Fibroblast of lung (primary cell): ENCODE measurements around the gene MYH9. TPM values are rescaled to one million over a fixed set of nuclear protein-coding genes. Genes with fewer than 3 reads are reported as not detected.

Source experiments
- DNase-seq, 2 donors: peaks; one replicate each; pipeline versions ENCODE4 v3.0.0 to v3.0.0-alpha.2; 2010; ENCODE audit warnings: low read depth in 2 of 2
- H2AFZ ChIP-seq: 2 replicates; pipeline ENCODE4 v1.5.1; 2012; ENCODE audit warnings: low read length, control low read depth, inconsistent platforms
- H3K27ac ChIP-seq: 2 replicates; pipeline ENCODE4 v1.5.1; 2011; ENCODE audit warnings: low read length, control low read depth; ENCODE audit not compliant: insufficient read depth
- H3K27me3 ChIP-seq: 2 replicates; pipeline ENCODE4 v1.5.1; 2011; ENCODE audit warnings: mild to moderate bottlenecking, low read length; ENCODE audit not compliant: control insufficient read depth, insufficient read depth
- H3K36me3 ChIP-seq: 2 replicates; pipeline ENCODE4 v1.5.1; 2011; ENCODE audit warnings: low read length; ENCODE audit not compliant: control insufficient read depth, insufficient read depth
- H3K4me1 ChIP-seq: 2 replicates; pipeline ENCODE4 v1.5.1; 2011; ENCODE audit warnings: low read length; ENCODE audit not compliant: control insufficient read depth, insufficient read depth; ENCODE audit errors: extremely low read depth
- H3K4me2 ChIP-seq: 2 replicates; pipeline ENCODE4 v1.5.1; 2011; ENCODE audit warnings: low read length, control low read depth; ENCODE audit not compliant: insufficient read depth; ENCODE audit errors: extremely low read depth
- H3K4me3 ChIP-seq, 4 experiments: fragments of 200-600 bp in 1 of 4; sonication (generic) in 1 of 4; replicated peaks in 1 of 4; 2 replicates each; pipeline ENCODE4 v1.5.1; 2011 to 2016; ENCODE audit warnings: low read length in 4 of 4, low read depth in 3 of 4, mild to moderate bottlenecking in 3 of 4, control low read depth in 2 of 4, inconsistent platforms in 1 of 4, mixed read lengths in 1 of 4; ENCODE audit not compliant: insufficient read depth in 1 of 4; ENCODE audit errors: control extremely low read depth in 1 of 4
- H3K79me2 ChIP-seq: 2 replicates; pipeline ENCODE4 v1.5.1; 2012; ENCODE audit warnings: mild to moderate bottlenecking, low read length, inconsistent platforms; ENCODE audit not compliant: control insufficient read depth, insufficient read depth
- H3K9ac ChIP-seq: 2 replicates; pipeline ENCODE4 v1.5.1; 2011; ENCODE audit warnings: mild to moderate bottlenecking, low read length, control low read depth; ENCODE audit not compliant: insufficient read depth
- H3K9me3 ChIP-seq: 2 replicates; pipeline ENCODE4 v1.5.1; 2012; ENCODE audit warnings: low read depth, low read length; ENCODE audit not compliant: control insufficient read depth, insufficient read depth
- H4K20me1 ChIP-seq: 2 replicates; pipeline ENCODE4 v1.5.1; 2011; ENCODE audit warnings: low read length; ENCODE audit not compliant: control insufficient read depth, insufficient read depth; ENCODE audit errors: extremely low read depth
- CTCF ChIP-seq, 2 donors: IDR thresholded peaks in 1 of 2; conservative IDR thresholded peaks in 1 of 2; 1 replicate in 1 of 2; 2 replicates in 1 of 2; pipeline ENCODE4 v1.5.1; 2011 to 2012; ENCODE audit warnings: low read length in 2 of 2, control low read depth in 1 of 2, inconsistent platforms in 1 of 2, low read depth in 1 of 2, mild to moderate bottlenecking in 1 of 2
- EZH2 ChIP-seq: IDR thresholded peaks from 2 replicates; pipeline ENCODE4 v1.5.1; 2012; ENCODE audit warnings: low read length, control low read depth, mild to moderate bottlenecking; ENCODE audit errors: missing control alignments
- polyA plus RNA-seq, 2 donors: library from polyadenylated mRNA; depleted of rRNA in 1 of 2; stranded (reverse) in 1 of 2; unstranded in 1 of 2; fragments of >200 nt; gene quantifications; 2 replicates each; pipeline ENCODE4 v1.2.1, GENCODE V29; 2011 to 2012; ENCODE audit warnings: missing spikeins in 1 of 2
- total RNA-seq: library from RNA; depleted of rRNA; stranded (reverse); fragments of >200 nt; gene quantifications from 2 replicates; pipeline ENCODE4 v1.2.1, GENCODE V29; 2014

Gene MYH9
- total and polyA plus RNA-seq, 2 donors (not counting 1 experiment from before 2014, with no cell fraction given) = 677 to 796 TPM

- Histone ChIP-seq H3K4me1 (peaks cover 9% of the 10 kb centered on the region), H3K36me3 (peaks cover 12% of the 10 kb centered on the region), H2AFZ (no peak overlapping the region), H3K4me2 (peak overlapping the region; percentile 74), H3K27me3 (no peaks in the 10 kb centered on the region), H3K27ac (peak overlapping the region; percentile 90), H4K20me1 (peaks cover 7% of the 10 kb centered on the region), H3K79me2 (peaks cover 68% of the 10 kb centered on the region), H3K9ac (peak overlapping the region; percentile 88), H3K4me3 (peak overlapping the region; percentile 94 to 98 (median 96)), H3K9me3 (no peaks in the 10 kb centered on the region)
- peak in 1 of 2 donors; percentile 48 for DNase-seq
- no peak for TF ChIP-seq CTCF (conservative IDR thresholded peaks at IDR 0.05 in 1 of 2, IDR thresholded peaks at IDR 0.05 in 1 of 2; ENCODE audit: low read depth in 1 of 2, low read length in 2 of 2)
- no peak for TF ChIP-seq EZH2
Observed at GRCh38 chr22:36385491-36386350, 2.0 kb downstream of the MYH9 start.

GRCh38 chr22:36384766-36385481, 2.8 kb downstream of the MYH9 start:
- no peak for TF ChIP-seq CTCF (conservative IDR thresholded peaks at IDR 0.05 in 1 of 2, IDR thresholded peaks at IDR 0.05 in 1 of 2; ENCODE audit: low read depth in 1 of 2, low read length in 2 of 2)
- TF ChIP-seq EZH2 = no peak
- Histone ChIP-seq H3K4me3 (peak overlapping the region; percentile 94 to 98 (median 96)), H3K9me3 (no peaks in the 10 kb centered on the region), H3K27me3 (no peaks in the 10 kb centered on the region), H3K4me1 (peaks cover 11% of the 10 kb centered on the region), H3K4me2 (peak overlapping the region; percentile 74), H4K20me1 (peaks cover 7% of the 10 kb centered on the region), H3K9ac (peak overlapping the region; percentile 88), H3K27ac (peak overlapping the region; percentile 90), H3K79me2 (peaks cover 74% of the 10 kb centered on the region), H2AFZ (no peak overlapping the region), H3K36me3 (peaks cover 12% of the 10 kb centered on the region)
- DNase-seq = peak; percentile 50 to 60

GRCh38 chr22:36383110-36383581, 4.6 kb downstream of the MYH9 start:
- peak overlapping the region; percentile 62 for H3K4me2 ChIP-seq
- H3K36me3 ChIP-seq = peaks cover 15% of the 10 kb centered on the region
- DNase-seq = peak; percentile 77 to 98
- no peak overlapping the region for H3K9ac ChIP-seq
- H3K9me3 ChIP-seq = no peaks in the 10 kb centered on the region
- H3K4me3 ChIP-seq = peak overlapping the region in 3 of 4 experiments; percentile 1 to 41 (median 24)
- no peaks in the 10 kb centered on the region for H3K27me3 ChIP-seq
- H4K20me1 ChIP-seq = peaks cover 7% of the 10 kb centered on the region
- no peak overlapping the region for H2AFZ ChIP-seq
- H3K27ac ChIP-seq = peak overlapping the region; percentile 15
- TF ChIP-seq CTCF (conservative IDR thresholded peaks at IDR 0.05 in 1 of 2, IDR thresholded peaks at IDR 0.05 in 1 of 2; ENCODE audit: low read depth in 1 of 2, low read length in 2 of 2) (no peak), EZH2 (no peak)
- H3K79me2 ChIP-seq = peaks cover 91% of the 10 kb centered on the region
- H3K4me1 ChIP-seq = peaks cover 17% of the 10 kb centered on the region
